ENCODE results near the gene PDPR. TPM values are rescaled to one million over a fixed set of nuclear protein-coding genes. Genes with fewer than 3 reads are reported as not detected.
"Not testable (repeated sequence)": the region's sequence is repeated elsewhere in the genome, so short reads cannot be mapped to it uniquely, and the experiment has no call there.

Gene PDPR
- total RNA-seq, 1 donor from 2014 or later = 8.4 TPM

DNA sequence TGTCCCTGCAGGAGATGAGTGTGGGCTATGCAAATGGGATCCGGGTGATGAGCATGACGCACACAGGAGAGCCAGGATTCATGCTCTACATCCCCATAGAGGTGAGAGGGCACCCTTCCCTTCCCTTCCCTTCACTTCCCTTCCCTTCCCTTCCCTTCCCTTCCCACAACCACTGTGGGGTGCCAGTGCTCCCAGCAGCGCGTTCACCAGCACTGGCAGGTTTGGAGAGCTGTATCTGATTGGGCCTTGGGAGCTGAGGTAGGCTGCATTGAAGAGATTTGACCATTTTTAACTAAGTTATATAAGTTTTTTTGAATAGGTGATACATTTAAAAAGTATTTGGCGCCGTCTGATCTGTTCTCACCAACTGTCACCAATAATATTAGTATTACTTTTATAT lies 34.3 kb downstream of the PDPR start:
- not testable (repeated sequence) for H3K27me3 ChIP-seq (ENCODE audit: control insufficient read depth, insufficient read depth, low read length); H3K4me3 ChIP-seq (ENCODE audit: low read depth, low read length); H3K36me3 ChIP-seq (ENCODE audit: control insufficient read depth, insufficient read depth, low read length); FAIRE-seq; DNase-seq (ENCODE audit: low read depth)

DNA sequence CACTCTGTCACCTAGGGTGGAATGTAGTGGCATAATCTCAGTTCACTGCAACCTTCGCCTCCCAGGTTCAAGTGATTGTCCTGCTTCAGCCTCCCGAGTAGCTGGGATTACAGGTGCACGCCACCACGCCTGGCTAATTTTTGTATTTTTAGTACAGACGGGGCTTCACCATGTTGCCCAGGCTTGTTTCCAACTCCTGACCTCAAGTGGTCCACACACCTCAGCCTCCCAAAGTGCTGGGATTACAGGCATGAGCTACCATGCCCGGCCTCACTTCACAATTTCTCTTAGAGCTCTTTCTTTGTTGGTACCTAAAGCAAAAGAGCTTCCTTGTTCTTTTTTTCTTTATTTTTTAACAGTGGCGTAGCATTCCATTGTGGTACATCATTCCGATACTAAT lies 35.2 kb downstream of the PDPR start:
- not testable (repeated sequence) for H3K36me3 ChIP-seq (ENCODE audit: control insufficient read depth, insufficient read depth, low read length); FAIRE-seq; DNase-seq (ENCODE audit: low read depth); H3K4me3 ChIP-seq (ENCODE audit: low read depth, low read length); H3K27me3 ChIP-seq (ENCODE audit: control insufficient read depth, insufficient read depth, low read length)

DNA sequence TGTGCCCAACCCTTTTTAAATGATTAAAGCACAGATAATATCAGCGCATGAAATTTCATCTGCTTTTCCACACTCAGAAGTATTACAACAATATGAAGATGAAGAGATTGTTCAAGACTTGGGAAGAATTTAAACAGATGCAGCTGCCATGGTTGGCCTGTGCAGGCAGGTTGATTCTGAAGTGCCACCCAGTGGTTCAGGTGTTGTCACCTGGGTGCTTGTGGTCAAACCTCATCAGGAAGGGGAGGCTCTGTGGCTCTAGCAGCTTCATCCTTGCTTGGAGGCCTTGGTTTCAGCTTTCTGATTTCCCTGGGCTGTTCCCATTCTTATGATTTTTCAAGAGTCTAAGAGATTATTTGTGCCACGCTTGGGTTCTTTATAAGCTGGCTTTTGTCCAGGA lies 37.3 kb downstream of the PDPR start:
- FAIRE-seq = no peak

GRCh38 chr16:70151941-70152509 lies 37.9 kb downstream of the PDPR start:
- DNase-seq (ENCODE audit: low read depth) (peak; percentile 81), FAIRE-seq (no peak)
- TF ChIP-seq, protein P1, sequence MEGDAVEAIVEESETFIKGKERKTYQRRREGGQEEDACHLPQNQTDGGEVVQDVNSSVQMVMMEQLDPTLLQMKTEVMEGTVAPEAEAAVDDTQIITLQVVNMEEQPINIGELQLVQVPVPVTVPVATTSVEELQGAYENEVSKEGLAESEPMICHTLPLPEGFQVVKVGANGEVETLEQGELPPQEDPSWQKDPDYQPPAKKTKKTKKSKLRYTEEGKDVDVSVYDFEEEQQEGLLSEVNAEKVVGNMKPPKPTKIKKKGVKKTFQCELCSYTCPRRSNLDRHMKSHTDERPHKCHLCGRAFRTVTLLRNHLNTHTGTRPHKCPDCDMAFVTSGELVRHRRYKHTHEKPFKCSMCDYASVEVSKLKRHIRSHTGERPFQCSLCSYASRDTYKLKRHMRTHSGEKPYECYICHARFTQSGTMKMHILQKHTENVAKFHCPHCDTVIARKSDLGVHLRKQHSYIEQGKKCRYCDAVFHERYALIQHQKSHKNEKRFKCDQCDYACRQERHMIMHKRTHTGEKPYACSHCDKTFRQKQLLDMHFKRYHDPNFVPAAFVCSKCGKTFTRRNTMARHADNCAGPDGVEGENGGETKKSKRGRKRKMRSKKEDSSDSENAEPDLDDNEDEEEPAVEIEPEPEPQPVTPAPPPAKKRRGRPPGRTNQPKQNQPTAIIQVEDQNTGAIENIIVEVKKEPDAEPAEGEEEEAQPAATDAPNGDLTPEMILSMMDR (IDR thresholded peaks at IDR 0.05; ENCODE audit: insufficient read depth, low read length, severe bottlenecking) = no peak
- Histone ChIP-seq H3K36me3 (ENCODE audit: control insufficient read depth, insufficient read depth, low read length) (peaks cover 14% of the 10 kb centered on the region), H3K4me3 (ENCODE audit: low read depth, low read length) (no peak overlapping the region), H3K27me3 (ENCODE audit: control insufficient read depth, insufficient read depth, low read length) (no peaks in the 10 kb centered on the region)

More for the DNA sequence above, 37.3 kb downstream of the PDPR start:
- no peak for DNase-seq (ENCODE audit: low read depth)
- TF ChIP-seq, protein P1 (IDR thresholded peaks at IDR 0.05; ENCODE audit: insufficient read depth, low read length, severe bottlenecking) = no peak
- Histone ChIP-seq H3K27me3 (ENCODE audit: control insufficient read depth, insufficient read depth, low read length) (no peaks in the 10 kb centered on the region), H3K36me3 (ENCODE audit: control insufficient read depth, insufficient read depth, low read length) (peaks cover 9% of the 10 kb centered on the region), H3K4me3 (ENCODE audit: low read depth, low read length) (no peak overlapping the region)

GRCh38 chr16:70152578-70153302 lies 38.6 kb downstream of the PDPR start:
- Histone ChIP-seq H3K36me3 (ENCODE audit: control insufficient read depth, insufficient read depth, low read length) (peaks cover 17% of the 10 kb centered on the region), H3K27me3 (ENCODE audit: control insufficient read depth, insufficient read depth, low read length) (no peaks in the 10 kb centered on the region), H3K4me3 (ENCODE audit: low read depth, low read length) (no peak overlapping the region)
- FAIRE-seq (no peak), DNase-seq (ENCODE audit: low read depth) (no peak)
- TF ChIP-seq, protein P1 (IDR thresholded peaks at IDR 0.05; ENCODE audit: insufficient read depth, low read length, severe bottlenecking) = no peak

DNA sequence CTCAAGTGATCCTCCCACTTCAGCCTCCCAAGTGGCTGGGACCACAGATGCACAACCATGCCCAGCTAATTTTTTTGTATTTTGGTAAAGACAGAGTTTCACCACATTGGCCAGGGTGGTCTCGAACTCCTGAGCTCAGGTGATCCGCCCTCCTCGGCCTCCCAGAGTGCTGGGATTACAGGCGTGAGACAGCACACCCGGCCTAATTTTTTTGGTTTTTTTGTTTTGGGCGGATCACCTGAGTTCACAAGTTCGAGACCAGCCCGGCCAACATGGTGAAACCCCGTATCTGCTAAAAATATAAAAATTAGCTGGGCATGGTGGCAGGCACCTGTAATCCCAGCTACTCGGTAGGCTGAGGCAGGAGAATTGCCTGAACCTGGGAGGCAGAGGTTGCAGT lies 40.6 kb downstream of the PDPR start:
- peaks cover 17% of the 10 kb centered on the region for H3K36me3 ChIP-seq (ENCODE audit: control insufficient read depth, insufficient read depth, low read length)
- not testable (repeated sequence) for FAIRE-seq; H3K4me3 ChIP-seq (ENCODE audit: low read depth, low read length); DNase-seq (ENCODE audit: low read depth); H3K27me3 ChIP-seq (ENCODE audit: control insufficient read depth, insufficient read depth, low read length)

- Histone ChIP-seq H3K27me3 (ENCODE audit: control insufficient read depth, insufficient read depth, low read length) (no peaks in the 10 kb centered on the region), H3K4me3 (ENCODE audit: low read depth, low read length) (no peak overlapping the region), H3K36me3 (ENCODE audit: control insufficient read depth, insufficient read depth, low read length) (peaks cover 19% of the 10 kb centered on the region)
- TF ChIP-seq, protein P1 (IDR thresholded peaks at IDR 0.05; ENCODE audit: insufficient read depth, low read length, severe bottlenecking) = no peak
- FAIRE-seq (no peak), DNase-seq (ENCODE audit: low read depth) (no peak)
These were observed 42.3 kb downstream of the PDPR start for GRCh38 chr16:70156207-70156978.
